Right lobe of liver (tissue), 6 donors: ENCODE results near the gene CHRND. TPM values are rescaled to one million over a fixed set of nuclear protein-coding genes. Genes with fewer than 3 reads are reported as not detected.

Source experiments
- ATAC-seq, 4 donors: fragments of 200-7000 bp; cut with Tn5 transposase; one replicate each; pipeline ENCODE4 v1.9.1; 2020; ENCODE audit warnings: mild to moderate bottlenecking in 4 of 4, moderate library complexity in 4 of 4
- DNase-seq, 3 donors: peaks; one replicate each; pipeline ENCODE4 v3.0.0-alpha.2; 2020
- H3K27ac ChIP-seq, 3 donors: fragments of 200-600 bp; one replicate each; pipeline ENCODE4 v1.8.0; 2022
- H3K27me3 ChIP-seq, 2 donors: fragments of 200-600 bp; one replicate each; pipeline ENCODE4 v1.8.0; 2022
- H3K36me3 ChIP-seq, 4 donors: fragments of 200-600 bp; sonication (generic) in 1 of 4; one replicate each; pipeline versions ENCODE4 v1.5.1 to v1.8.0; 2017 to 2022; ENCODE audit warnings: control low read depth in 1 of 4
- H3K4me1 ChIP-seq, 4 donors: fragments of 200-600 bp; sonication (generic) in 1 of 4; one replicate each; pipeline versions ENCODE4 v1.5.1 to v1.8.0; 2017 to 2022; ENCODE audit warnings: control low read depth in 1 of 4
- H3K4me3 ChIP-seq, 3 donors: fragments of 200-600 bp; one replicate each; pipeline ENCODE4 v1.8.0; 2022
- H3K9me3 ChIP-seq, 4 donors: fragments of 200-600 bp; sonication (generic) in 1 of 4; one replicate each; pipeline versions ENCODE4 v1.5.1 to v1.8.0; 2017 to 2022; ENCODE audit warnings: control low read depth in 1 of 4
- POLR2A ChIP-seq: fragments of 450-650 bp; IDR thresholded peaks from one replicate; pipeline ENCODE4 v1.6.1; 2017; ENCODE audit warnings: antibody characterized with exemption, mild to moderate bottlenecking
- WGBS: methylation state at CpG from one replicate; pipeline ENCODE4 v1.1.6; 2018; ENCODE audit warnings: low coverage, low lambda C conversion rate; ENCODE audit not compliant: insufficient coverage; ENCODE audit errors: missing lambda C conversion rate; 5-methylcytosine and 5-hydroxymethylcytosine counted together
- intact Hi-C, 2 donors: fragments of 100-400 bp; cut with DNase I; formaldehyde crosslinking; loops; one replicate each; pipeline versions ENCODE4 v1.11.2 to v1.14.1; 2022
- total RNA-seq, 6 experiments: library from RNA; depleted of rRNA in 2 of 6; stranded (reverse); fragments of >200 nt in 2 of 6; fragmentation: NEBNext Ultra II Directional in 3 of 6; extraction: Animal tissue kit (Norgen Biotek cat#: 25700) in 3 of 6; gene quantifications; one replicate each; pipeline versions ENCODE4 v1.1.0 to v1.2.4, GENCODE V29; 2016 to 2023
- TF ChIP-seq, protein P1 (sequence below), 4 donors: fragments of 200-600 bp in 3 of 4; fragments of 450-650 bp in 1 of 4; IDR thresholded peaks; one replicate each; pipeline versions ENCODE4 v1.5.1 to v1.8.0; 2016 to 2022; ENCODE audit warnings: antibody characterized with exemption in 4 of 4, mild to moderate bottlenecking in 2 of 4
- donor health status: DM: no; HTN: yes; CAD: no.
- donor health status: DM: no; HTN: no; CAD: no.
- donor health status: DM: no; HTN: no; CAD: no.
- donor health status: DM: no; HTN: yes; CAD: no.
- donor health status: DM: no; HTN: yes; CAD: no.

The CHRND gene
- total RNA-seq, 6 experiments from 2014 or later = not detected

GRCh38 chr2:232537499-232537898 is 11.5 kb downstream of the CHRND start:
- WGBS = 75% methylated on average over 2 of the region's 4 CpGs
- no peak for TF ChIP-seq POLR2A
- TF ChIP-seq, protein P1, sequence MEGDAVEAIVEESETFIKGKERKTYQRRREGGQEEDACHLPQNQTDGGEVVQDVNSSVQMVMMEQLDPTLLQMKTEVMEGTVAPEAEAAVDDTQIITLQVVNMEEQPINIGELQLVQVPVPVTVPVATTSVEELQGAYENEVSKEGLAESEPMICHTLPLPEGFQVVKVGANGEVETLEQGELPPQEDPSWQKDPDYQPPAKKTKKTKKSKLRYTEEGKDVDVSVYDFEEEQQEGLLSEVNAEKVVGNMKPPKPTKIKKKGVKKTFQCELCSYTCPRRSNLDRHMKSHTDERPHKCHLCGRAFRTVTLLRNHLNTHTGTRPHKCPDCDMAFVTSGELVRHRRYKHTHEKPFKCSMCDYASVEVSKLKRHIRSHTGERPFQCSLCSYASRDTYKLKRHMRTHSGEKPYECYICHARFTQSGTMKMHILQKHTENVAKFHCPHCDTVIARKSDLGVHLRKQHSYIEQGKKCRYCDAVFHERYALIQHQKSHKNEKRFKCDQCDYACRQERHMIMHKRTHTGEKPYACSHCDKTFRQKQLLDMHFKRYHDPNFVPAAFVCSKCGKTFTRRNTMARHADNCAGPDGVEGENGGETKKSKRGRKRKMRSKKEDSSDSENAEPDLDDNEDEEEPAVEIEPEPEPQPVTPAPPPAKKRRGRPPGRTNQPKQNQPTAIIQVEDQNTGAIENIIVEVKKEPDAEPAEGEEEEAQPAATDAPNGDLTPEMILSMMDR (IDR thresholded peaks at IDR 0.05) = no peak
- Histone ChIP-seq H3K36me3 (no peaks in the 10 kb centered on the region), H3K4me3 (no peak overlapping the region), H3K27ac (no peak overlapping the region), H3K4me1 (no peaks in the 10 kb centered on the region), H3K27me3 (no peaks in the 10 kb centered on the region), H3K9me3 (no peaks in the 10 kb centered on the region)
- ATAC-seq (peak in 3 of 4 donors; percentile 23 to 80 (median 46)), DNase-seq (peak in 2 of 3 donors; percentile 73 to 78)
- intact Hi-C loops = no loop called here

- TF ChIP-seq POLR2A = no peak
- TF ChIP-seq, protein P1 (IDR thresholded peaks at IDR 0.05) = no peak
- DNase-seq (peak in 1 of 3 donors; percentile 46), ATAC-seq (peak; percentile 32 to 48 (median 36))
- no peaks in the 10 kb centered on the region for H3K9me3 ChIP-seq
- H3K4me3 ChIP-seq = no peak overlapping the region
- no peaks in the 10 kb centered on the region for H3K4me1 ChIP-seq
- no peak overlapping the region for H3K27ac ChIP-seq
- WGBS = 15% methylated on average over 4 of the region's 4 CpGs
- H3K36me3 ChIP-seq = no peaks in the 10 kb centered on the region
- intact Hi-C loops = no loop called here
- no peaks in the 10 kb centered on the region for H3K27me3 ChIP-seq
These were observed 12.7 kb downstream of the CHRND start for GRCh38 chr2:232538671-232539070.

- no peaks in the 10 kb centered on the region for H3K9me3 ChIP-seq
- peak in 1 of 3 donors; percentile 55 for DNase-seq
- H3K27me3 ChIP-seq = no peaks in the 10 kb centered on the region
- TF ChIP-seq, protein P1 (IDR thresholded peaks at IDR 0.05) = no peak
- TF ChIP-seq POLR2A = no peak
- intact Hi-C loops = no loop called here
- no peak for ATAC-seq
- 24% methylated on average over 3 of the region's 23 CpGs for WGBS
- no peaks in the 10 kb centered on the region for H3K36me3 ChIP-seq
- no peak within 1 kb of the TSS for H3K27ac ChIP-seq
- H3K4me3 ChIP-seq = no peak within 1 kb of the TSS
- H3K4me1 ChIP-seq = no peaks in the 10 kb centered on the region
These were observed 13.6 kb downstream of the CHRND start, which contains the start of gene CHRNG for GRCh38 chr2:232539298-232540231. Gene CHRNG (plus strand): TSS chr2:232539692. CDS start chr2:232539748, 56 bp downstream.

DNA sequence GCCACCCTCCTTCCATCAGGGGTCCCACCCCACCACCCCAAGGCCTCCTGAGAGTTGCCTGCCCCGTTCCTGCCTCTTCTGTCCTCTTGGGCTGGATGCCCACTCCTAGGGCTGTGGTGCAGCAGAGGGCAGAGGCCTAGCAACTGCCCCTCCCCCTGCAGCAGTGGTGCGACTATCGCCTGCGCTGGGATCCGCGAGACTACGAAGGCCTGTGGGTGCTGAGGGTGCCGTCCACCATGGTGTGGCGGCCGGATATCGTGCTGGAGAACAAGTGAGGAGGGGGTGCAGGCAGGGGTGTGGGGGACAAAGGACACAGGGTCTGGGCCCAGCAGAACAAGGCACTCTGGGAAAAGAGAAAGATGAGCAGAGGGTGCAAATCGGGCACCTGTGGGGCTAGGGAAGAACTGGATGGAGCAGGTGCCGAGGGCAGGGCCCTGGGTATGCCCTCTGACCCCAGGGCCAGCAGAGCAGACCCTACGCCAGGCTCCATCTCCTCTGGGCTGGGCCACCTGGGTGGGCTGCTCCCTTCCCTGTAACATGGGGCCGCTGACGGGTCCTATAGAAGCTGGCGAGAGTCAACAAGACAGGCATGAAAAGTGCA is 14.6 kb downstream of the CHRND start:
- DNase-seq (peak in 1 of 3 donors; percentile 30), ATAC-seq (no peak)
- H3K27ac ChIP-seq = no peak overlapping the region
- no peaks in the 10 kb centered on the region for H3K27me3 ChIP-seq
- H3K36me3 ChIP-seq = no peaks in the 10 kb centered on the region
- 79% methylated on average over 3 of the region's 17 CpGs for WGBS
- H3K4me1 ChIP-seq = no peaks in the 10 kb centered on the region
- intact Hi-C loops = no loop called here
- H3K9me3 ChIP-seq = no peaks in the 10 kb centered on the region
- no peak overlapping the region for H3K4me3 ChIP-seq
- no peak for TF ChIP-seq POLR2A
- TF ChIP-seq, protein P1 (IDR thresholded peaks at IDR 0.05) = no peak
